HUES6 (cell line): ENCODE measurements around the gene NRF1.

Experiments
- H3K27ac ChIP-seq: 2 replicates; pipeline ENCODE4 v1.7.0; 2013; ENCODE audit warnings: low read depth, mild to moderate bottlenecking, low read length, inconsistent platforms
- H3K27me3 ChIP-seq: 2 replicates; pipeline ENCODE4 v1.6.1; 2013; ENCODE audit warnings: low read length; ENCODE audit not compliant: control insufficient read depth, insufficient read depth
- H3K36me3 ChIP-seq: 2 replicates; pipeline ENCODE4 v1.6.1; 2013; ENCODE audit warnings: low read length; ENCODE audit not compliant: control insufficient read depth, insufficient read depth
- H3K4me1 ChIP-seq: 2 replicates; pipeline ENCODE4 v1.6.1; 2013; ENCODE audit warnings: low read length; ENCODE audit not compliant: control insufficient read depth, insufficient read depth
- H3K4me3 ChIP-seq: 2 replicates; pipeline ENCODE4 v1.5.1; 2013; ENCODE audit warnings: low read depth, low read length
- H3K9ac ChIP-seq: one replicate; pipeline ENCODE4 v1.6.1; 2013; ENCODE audit warnings: mild to moderate bottlenecking, low read length
- H3K9me3 ChIP-seq: 2 replicates; pipeline ENCODE4 v1.6.1; 2013; ENCODE audit warnings: low read depth, low read length; ENCODE audit not compliant: control insufficient read depth, insufficient read depth

The NRF1 gene

DNA sequence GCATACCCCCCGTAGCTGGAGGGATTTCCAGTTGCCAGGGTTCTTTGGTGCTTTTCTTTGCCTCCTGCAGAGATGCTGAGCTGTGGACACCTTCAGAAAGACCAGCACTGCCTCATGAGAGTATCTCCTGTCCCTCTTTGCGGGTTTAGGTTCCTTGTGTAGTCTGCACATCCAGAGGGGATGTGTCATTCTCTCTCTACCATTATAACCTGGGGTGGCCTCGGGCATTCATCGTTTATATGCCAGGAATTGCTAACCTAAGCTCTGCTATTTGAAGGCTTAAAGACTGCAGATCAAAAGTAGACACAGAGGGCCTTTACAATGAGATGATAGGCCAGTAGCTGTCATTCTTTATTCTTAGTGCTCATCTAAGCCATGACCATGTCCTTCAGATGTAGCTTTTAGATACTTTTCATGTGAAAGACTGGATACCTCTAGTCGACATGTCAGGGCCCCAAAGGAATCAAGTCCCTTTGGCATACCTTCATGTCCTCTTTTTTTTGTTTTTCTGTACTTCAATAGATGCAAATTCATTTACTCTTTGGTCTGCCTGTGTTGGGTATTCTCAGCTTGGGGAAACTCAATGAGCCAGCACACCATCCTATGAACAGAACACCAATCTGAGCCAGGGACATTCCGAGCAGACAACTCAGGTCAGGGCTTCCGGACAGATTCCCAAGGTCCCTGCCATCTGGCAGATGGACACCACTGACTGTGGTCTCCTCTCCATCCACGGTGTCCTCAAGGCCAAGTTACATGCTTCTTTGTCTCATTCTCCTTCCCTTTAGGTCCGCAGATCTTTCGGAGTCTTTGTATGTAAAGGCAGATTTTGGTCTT, 129.3 kb downstream of the NRF1 start:
- peaks cover 8% of the 10 kb centered on the region for H3K36me3 ChIP-seq

DNA sequence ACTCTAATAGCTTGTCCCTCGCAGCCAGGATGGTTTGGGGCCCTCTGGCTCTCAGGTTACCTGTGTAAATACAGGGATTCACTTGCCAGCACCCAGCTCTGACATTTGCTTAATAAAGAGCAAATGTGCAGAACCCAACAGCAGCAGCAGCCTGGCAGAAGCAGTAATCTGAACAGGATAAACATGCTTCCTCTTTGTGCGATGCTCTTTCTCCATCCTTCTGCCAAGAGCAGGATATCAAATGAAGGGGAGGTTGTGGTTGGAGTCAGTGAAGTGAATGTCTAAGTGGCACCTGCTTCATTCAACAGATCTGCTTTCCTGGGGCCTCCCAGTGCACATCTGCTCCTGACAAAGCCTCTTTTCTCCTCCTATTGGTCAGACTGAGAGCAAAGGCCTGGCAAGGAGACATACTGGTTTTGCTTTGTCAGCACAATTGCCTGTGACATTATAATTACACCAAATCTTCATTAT, 130.3 kb downstream of the NRF1 start:
- Histone ChIP-seq H3K4me1 (peaks cover 17% of the 10 kb centered on the region; the same call in 1 of the 2 replicates), H3K36me3 (peaks cover 8% of the 10 kb centered on the region), H3K9ac (no peak overlapping the region), H3K27ac (no peak overlapping the region), H3K4me3 (no peak overlapping the region), H3K27me3 (no peaks in the 10 kb centered on the region), H3K9me3 (no peaks in the 10 kb centered on the region)

More for the DNA sequence above, 129.3 kb downstream of the NRF1 start:
- no peaks in the 10 kb centered on the region for H3K27me3 ChIP-seq
- no peak overlapping the region for H3K27ac ChIP-seq
- H3K9ac ChIP-seq = no peak overlapping the region
- H3K4me3 ChIP-seq = no peak overlapping the region
- no peaks in the 10 kb centered on the region for H3K9me3 ChIP-seq
- H3K4me1 ChIP-seq = peaks cover 17% of the 10 kb centered on the region; the same call in 1 of the 2 replicates

DNA sequence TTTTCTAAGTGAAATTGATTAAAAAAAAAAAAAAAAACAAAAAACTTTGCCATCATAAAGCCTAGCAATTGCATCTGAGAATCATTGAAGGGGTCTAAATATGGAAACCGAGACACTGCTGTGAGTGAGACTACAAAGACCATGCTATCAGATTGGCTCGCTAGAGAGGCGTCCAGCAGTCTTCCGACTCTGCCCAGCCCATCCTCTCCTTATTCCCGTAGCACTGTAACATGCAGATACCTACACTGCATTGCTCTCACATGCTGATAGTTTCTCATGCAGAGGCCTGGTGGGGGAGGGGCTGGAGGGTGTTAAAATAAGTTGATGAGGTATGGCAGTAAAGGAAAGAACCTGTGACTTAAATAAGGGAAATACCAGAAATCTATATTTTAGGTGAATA, 130.7 kb downstream of the NRF1 start:
- Histone ChIP-seq H3K4me3 (no peak overlapping the region), H3K27ac (no peak overlapping the region), H3K27me3 (no peaks in the 10 kb centered on the region), H3K9me3 (no peaks in the 10 kb centered on the region), H3K4me1 (peaks cover 17% of the 10 kb centered on the region; the same call in 1 of the 2 replicates), H3K9ac (no peak overlapping the region), H3K36me3 (peaks cover 8% of the 10 kb centered on the region)

DNA sequence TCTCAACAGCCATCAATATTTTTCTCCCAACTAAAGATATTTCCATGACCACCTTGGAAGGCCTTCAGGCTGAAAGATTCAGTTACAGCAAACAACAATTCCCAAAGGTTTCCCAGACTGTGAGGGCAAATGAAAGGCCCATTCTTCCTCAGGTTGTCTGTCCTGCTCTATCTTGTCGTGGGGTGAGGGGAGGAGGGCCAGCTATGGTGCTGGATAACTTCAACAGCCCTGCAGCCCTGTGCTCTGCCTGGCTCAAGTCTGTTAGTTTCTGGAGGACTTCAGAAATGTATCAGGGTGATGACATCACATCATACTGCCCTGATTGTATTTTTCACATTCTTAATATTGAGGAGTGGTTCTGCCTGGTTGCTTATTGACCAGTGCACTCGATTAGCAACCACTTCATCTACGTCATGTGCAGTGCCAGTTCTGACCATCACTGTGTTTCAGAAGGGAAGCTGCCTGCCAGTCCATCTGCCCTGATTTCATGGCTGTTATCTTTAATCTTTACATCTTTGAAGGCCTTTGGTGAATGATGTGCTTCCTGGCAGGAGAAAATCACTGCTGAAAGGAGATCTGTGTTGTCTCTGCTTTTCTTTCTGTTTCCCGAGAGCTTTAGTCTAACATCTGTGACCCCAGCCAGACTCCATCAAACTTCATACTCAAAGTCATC, 135.5 kb downstream of the NRF1 start:
- no peaks in the 10 kb centered on the region for H3K9me3 ChIP-seq
- peaks cover 18% of the 10 kb centered on the region for H3K36me3 ChIP-seq
- H3K9ac ChIP-seq = no peak overlapping the region
- no peak overlapping the region for H3K4me3 ChIP-seq
- H3K27ac ChIP-seq = no peak overlapping the region
- H3K27me3 ChIP-seq = no peaks in the 10 kb centered on the region
- peaks cover 9% of the 10 kb centered on the region; the same call in 1 of the 2 replicates for H3K4me1 ChIP-seq

DNA sequence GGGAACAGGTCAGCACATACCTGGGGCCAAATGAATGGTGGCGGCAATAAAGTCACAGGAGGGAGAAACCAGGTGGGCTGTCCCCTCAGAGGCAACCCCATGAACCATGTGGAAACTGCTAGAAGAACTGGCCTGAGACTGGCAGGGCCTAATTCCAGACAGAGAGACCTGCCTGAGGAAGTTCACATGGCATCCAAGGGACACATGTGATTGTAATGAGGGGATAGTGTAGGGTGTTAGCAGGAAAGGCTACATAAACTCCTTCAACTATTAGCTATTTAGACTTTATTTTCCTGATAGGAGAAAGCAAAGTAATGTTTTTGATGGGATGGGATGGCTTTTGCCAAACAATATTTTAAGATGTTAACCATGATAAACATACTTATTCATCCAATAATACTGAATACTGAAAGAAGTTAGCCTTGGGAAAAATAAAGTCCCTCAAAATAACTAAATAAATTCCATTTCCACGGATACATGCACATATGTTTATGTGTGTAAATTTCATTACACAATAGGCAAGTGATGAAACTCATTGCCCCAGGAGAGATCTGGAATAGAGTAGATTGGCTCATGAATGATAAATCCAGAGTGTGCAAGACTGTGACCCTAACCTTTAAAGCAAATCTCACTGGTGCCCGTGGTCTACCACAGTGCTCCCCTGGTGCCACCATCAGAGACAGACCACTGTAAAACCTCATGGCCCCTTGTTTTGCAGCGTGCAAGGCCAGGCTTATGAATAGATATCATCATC, 137.0 kb downstream of the NRF1 start:
- no peak overlapping the region for H3K4me3 ChIP-seq
- no peak overlapping the region for H3K27ac ChIP-seq
- H3K27me3 ChIP-seq = no peaks in the 10 kb centered on the region
- no peaks in the 10 kb centered on the region for H3K9me3 ChIP-seq
- peaks cover 15% of the 10 kb centered on the region for H3K36me3 ChIP-seq
- H3K9ac ChIP-seq = no peak overlapping the region
- peaks cover 3% of the 10 kb centered on the region; the same call in 1 of the 2 replicates for H3K4me1 ChIP-seq

DNA sequence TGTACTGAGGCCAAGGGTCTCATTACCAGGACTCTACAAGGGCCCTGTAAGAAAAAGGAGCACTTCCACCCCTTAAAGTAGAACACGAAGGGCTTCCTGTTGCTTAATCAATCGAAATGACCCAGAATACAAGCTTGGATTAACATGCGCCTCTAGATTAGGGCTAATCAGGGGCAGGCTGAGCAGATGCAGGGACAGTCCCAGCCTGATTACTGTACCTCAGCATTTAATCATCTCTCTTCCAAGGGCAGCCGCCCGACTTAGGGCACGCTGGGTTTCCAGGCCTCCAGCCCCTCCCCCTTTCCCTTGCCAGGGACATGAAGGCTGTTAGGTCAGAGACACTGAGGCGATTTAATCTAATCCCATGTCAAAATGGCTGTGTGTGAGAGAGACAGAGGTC, 138.6 kb downstream of the NRF1 start:
- Histone ChIP-seq H3K27ac (no peak overlapping the region), H3K4me1 (peaks cover 3% of the 10 kb centered on the region; the same call in 1 of the 2 replicates), H3K36me3 (peaks cover 19% of the 10 kb centered on the region)

DNA sequence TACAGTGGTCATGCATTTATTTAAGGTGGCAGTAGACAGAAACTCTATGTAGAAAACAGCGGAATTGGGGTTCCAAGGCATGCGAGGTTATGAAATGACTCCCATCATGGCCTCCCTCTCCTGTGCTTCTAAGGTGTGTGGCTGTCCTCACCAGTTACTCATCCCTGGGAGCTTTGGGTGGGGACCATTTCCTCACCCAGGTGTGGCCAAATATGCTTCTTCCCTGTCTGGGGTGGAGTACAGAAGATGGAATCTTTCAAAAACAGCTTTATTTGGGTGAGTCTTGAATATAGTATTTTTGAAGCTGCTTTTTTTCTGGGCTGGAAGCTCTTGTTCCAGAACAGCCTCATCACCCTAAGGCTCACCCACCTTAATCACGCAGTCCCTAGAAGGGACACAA, 139.0 kb downstream of the NRF1 start:
- Histone ChIP-seq H3K36me3 (peaks cover 20% of the 10 kb centered on the region), H3K9ac (no peak overlapping the region), H3K27ac (no peak overlapping the region), H3K4me1 (peaks cover 3% of the 10 kb centered on the region; the same call in 1 of the 2 replicates), H3K9me3 (no peaks in the 10 kb centered on the region), H3K27me3 (no peaks in the 10 kb centered on the region), H3K4me3 (no peak overlapping the region)

More for the DNA sequence above, 138.6 kb downstream of the NRF1 start:
- no peaks in the 10 kb centered on the region for H3K27me3 ChIP-seq
- H3K4me3 ChIP-seq = no peak overlapping the region
- no peak overlapping the region for H3K9ac ChIP-seq
- no peaks in the 10 kb centered on the region for H3K9me3 ChIP-seq

DNA sequence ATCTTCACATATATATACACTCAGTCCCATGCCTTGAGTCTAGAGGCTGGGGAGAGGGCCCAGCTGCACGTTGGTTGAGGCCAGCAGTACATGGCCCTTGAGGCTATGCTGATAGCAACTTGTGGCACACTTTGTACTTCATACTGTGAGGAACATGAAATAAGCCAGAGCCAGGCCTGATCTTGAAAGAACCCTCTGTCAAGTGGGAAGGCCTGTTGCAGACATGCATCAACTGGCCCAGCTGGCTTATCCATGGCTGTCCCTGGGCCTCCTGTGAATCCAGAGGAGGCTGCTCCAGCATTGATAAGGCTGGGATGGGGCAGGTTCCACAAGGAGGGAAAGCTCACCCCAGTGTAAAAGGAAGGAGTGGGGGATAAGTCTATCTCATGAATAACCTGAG, 140.4 kb downstream of the NRF1 start:
- peaks cover 23% of the 10 kb centered on the region for H3K36me3 ChIP-seq
- H3K27me3 ChIP-seq = no peaks in the 10 kb centered on the region
- H3K9me3 ChIP-seq = no peaks in the 10 kb centered on the region
- no peak overlapping the region for H3K9ac ChIP-seq
- H3K27ac ChIP-seq = no peak overlapping the region
- H3K4me1 ChIP-seq = peaks cover 3% of the 10 kb centered on the region; the same call in 1 of the 2 replicates
- no peak overlapping the region for H3K4me3 ChIP-seq

DNA sequence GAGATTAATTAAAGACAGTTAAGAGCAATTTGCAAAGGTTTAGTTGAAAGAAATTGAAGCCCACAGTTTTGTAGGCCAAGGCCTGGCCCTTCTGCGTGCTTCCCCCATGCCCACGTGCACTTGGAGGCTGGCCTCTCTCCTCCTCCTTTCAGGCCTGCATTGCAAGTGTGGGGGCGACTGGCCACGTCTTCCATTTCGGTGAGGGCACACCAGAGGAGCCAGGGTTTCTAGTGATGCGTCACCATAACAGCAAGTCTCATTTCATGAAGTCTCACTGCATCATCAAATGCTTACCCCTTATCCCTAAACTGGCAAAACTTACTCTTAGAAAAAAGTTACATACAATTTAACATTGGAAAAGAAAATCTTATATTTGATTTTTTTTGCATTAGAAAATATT, 141.2 kb downstream of the NRF1 start:
- H3K9me3 ChIP-seq = no peaks in the 10 kb centered on the region
- H3K27me3 ChIP-seq = no peaks in the 10 kb centered on the region
- peaks cover 17% of the 10 kb centered on the region; the same call in 1 of the 2 replicates for H3K36me3 ChIP-seq
- H3K4me3 ChIP-seq = no peak overlapping the region
- H3K9ac ChIP-seq = no peak overlapping the region
- no peak overlapping the region for H3K27ac ChIP-seq
- peaks cover 3% of the 10 kb centered on the region; the same call in 1 of the 2 replicates for H3K4me1 ChIP-seq

DNA sequence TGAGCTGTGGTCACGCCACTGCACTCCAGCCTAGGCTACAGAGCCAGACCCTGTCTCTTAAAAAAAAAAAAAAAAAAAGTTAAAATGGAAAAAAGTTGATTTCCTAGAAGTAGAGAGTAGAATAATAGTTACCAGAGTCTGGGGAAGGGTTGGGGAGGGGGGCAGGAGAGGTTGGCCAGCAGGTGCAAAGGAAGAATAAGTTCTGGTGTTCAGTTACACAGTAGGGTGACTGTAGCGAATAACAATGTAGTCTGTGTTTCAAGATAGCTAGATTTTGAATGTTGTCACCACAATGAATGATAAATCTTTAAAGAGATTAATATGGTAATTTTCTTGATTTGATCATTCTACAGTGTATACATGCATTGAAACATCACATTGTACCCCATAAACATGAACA, 142.9 kb downstream of the NRF1 start:
- Histone ChIP-seq H3K9ac (no peak overlapping the region), H3K4me3 (no peak overlapping the region), H3K9me3 (no peaks in the 10 kb centered on the region), H3K4me1 (peaks cover 3% of the 10 kb centered on the region; the same call in 1 of the 2 replicates), H3K27me3 (no peaks in the 10 kb centered on the region), H3K36me3 (peaks cover 18% of the 10 kb centered on the region; the same call in 1 of the 2 replicates), H3K27ac (no peak overlapping the region)
